Glomerular visceral epithelial cell (primary cell): Measurements from ENCODE around the gene INO80B.

Experiments used
- DNase-seq: peaks from one replicate; pipeline ENCODE4 v3.0.0-alpha.2; 2016; ENCODE audit errors: extremely low spot score

INO80B gene

GRCh38 chr2:74502147-74502719 is 47.3 kb downstream of the INO80B start:
- DNase-seq, result no peak

- DNase-seq, result peak; percentile 79
Measured at GRCh38 chr2:74502720-74503505, 48.0 kb downstream of the INO80B start.

- no peak for DNase-seq
Measured at GRCh38 chr2:74503506-74504475, 48.9 kb downstream of the INO80B start.

- no peak for DNase-seq
Measured at GRCh38 chr2:74504591-74504990, 49.7 kb downstream of the INO80B start.

GRCh38 chr2:74505448-74506246 is 50.8 kb downstream of the INO80B start:
- DNase-seq, result no peak

- peak; percentile 96 for DNase-seq
Measured at GRCh38 chr2:74507145-74507925, 52.4 kb downstream of the INO80B start, which contains the start of gene PCGF1. Gene PCGF1, minus strand, starts transcription at chr2:74507695. Its CDS starts 27 bp downstream, at chr2:74507668.
